ENCODE results near the gene PCED1B.
"Not testable (repeated sequence)": the region's sequence is repeated elsewhere in the genome, so short reads cannot be mapped to it uniquely, and the experiment has no call there.

PCED1B gene, protein sequence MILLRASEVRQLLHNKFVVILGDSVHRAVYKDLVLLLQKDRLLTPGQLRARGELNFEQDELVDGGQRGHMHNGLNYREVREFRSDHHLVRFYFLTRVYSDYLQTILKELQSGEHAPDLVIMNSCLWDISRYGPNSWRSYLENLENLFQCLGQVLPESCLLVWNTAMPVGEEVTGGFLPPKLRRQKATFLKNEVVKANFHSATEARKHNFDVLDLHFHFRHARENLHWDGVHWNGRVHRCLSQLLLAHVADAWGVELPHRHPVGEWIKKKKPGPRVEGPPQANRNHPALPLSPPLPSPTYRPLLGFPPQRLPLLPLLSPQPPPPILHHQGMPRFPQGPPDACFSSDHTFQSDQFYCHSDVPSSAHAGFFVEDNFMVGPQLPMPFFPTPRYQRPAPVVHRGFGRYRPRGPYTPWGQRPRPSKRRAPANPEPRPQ

GRCh38 chr12:47079468-47079980, at the start of gene PCED1B, which contains the start of gene AMIGO2:
PCED1B (plus strand) TSS chr12:47079621; CDS start chr12:47235064, 155,443 bp downstream.
AMIGO2 (minus strand) TSS chr12:47079959; CDS start chr12:47079002, 957 bp downstream.
- DNase-seq: peak; percentile 85

DNA sequence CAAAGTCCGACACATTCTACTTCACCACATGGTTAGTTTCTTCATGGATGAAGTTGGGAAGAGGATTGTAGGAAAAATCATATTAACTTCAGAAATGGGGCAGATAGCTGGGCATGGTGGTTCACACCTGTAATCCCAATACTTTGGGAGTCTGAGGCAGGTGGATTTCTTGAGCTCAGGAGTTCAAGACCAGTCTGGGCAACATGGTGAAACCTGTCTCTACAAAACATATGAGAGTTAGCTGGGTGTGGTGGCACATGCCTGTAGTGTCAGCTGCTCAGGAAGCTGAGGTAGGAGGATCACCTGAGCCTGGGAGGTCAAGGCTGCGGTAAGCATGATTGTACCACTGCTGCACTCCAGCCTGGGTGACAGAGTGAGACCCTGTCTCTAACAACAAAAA, 49.5 kb upstream of the PCED1B start:
- no peak for DNase-seq

- DNase-seq: peak; percentile 87
Observed at GRCh38 chr12:47032644-47033043, 46.8 kb upstream of the PCED1B start.

DNA sequence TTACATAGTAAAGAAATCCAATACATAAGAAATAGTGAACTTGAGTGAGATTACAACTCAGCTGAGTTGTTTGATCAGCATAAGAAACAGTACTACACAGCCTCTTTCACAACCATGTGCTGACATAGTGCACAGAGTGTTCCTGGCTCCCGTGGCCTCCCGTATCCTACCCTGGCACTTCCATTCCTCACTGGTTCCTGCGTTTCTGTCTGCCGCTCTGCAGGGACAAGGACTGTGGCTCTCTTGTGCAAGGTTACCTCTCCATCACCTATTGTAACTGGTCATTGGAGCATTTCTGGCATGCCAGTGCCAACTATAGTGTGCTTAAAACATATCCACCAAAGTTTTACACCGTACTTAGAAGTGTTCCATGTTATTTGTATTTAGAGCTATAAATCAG, 46.3 kb upstream of the PCED1B start:
- no peak for DNase-seq

- peak; percentile 32 for DNase-seq
Observed at GRCh38 chr12:47033789-47034555, 45.4 kb upstream of the PCED1B start.

DNA sequence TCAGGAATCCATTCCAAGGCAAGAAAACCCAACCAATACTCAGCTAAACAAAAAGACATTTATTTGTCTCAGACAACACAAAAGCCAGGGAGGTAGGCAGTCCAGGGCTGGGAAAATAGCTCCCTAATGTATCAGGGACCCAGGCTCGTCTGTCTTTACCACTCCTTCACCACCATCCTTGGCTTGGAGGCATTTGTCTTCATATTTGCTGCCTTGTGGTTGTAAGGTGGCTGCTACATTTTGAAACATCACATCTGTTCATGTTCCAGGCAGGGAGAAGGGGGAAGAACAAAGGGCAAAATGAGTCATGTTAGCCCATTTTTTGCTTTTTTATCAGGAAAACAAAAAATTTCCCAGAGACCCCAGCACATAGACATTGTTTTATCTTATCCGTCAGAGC, 44.8 kb upstream of the PCED1B start:
- peak; percentile 31 for DNase-seq

DNA sequence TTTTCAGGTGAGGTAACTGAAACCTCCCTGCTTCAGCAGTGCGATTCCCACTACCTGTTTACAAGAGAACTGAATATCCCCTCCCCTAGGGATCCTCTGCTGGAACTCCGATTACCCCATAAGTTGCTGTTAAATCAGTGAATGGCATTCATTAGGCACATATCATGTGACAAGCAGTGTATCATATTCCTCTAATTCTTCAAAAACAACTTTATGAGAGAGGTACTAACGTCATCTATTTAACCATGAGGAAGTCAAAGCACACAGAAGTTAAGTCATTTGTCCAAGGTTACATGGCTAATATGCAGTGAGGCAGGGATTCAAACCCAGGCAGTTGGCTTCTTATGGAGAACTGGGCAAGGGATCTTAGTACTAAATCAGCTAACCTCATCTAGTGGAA, 43.9 kb upstream of the PCED1B start:
- DNase-seq: peak; percentile 42

DNA sequence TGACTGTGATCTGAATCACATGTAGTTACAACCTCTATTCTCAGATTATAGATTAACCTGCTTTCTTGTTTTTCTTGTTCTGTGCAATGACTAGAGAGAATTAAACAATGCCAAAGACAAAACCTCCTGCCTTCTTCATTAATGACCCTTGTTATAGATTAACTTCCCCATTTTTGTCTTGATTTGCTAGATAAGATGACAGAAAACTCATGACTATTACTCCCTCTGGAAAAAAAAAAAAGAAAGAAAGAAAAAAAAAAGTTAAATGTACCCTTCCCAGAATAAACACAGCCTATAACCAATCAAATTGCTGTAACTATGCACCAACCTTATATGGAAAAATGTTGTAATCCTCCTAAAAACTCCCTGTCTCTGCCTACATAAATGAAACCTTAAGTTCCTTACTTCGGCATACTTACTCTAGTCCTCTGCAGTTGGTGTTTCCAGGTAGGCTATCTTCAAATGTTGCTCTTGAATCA, 41.1 kb upstream of the PCED1B start:
- DNase-seq: peak; percentile 95

DNA sequence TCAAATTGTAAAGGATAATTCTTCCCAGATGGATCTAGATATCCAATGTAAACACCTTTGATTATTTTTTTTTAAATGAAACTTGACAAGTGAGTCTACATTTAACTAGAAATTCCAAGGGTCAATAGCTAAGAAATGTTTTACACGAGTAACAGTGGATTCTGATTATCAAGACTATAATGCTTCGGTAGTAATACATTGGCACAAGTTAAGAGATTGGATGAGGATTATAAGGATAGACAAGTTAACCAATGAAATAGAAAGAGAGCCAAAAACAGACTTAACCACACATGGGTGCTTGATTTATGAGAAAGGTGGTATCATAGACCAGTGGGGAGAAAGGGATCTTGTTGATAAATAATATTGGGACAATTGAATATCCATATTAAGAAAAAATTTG, 40.3 kb upstream of the PCED1B start:
- peak; percentile 68 for DNase-seq

- peak; percentile 62 for DNase-seq
Observed at GRCh38 chr12:47039756-47040155, 39.7 kb upstream of the PCED1B start.

GRCh38 chr12:47041327-47041726, 38.1 kb upstream of the PCED1B start:
- DNase-seq: no peak

DNA sequence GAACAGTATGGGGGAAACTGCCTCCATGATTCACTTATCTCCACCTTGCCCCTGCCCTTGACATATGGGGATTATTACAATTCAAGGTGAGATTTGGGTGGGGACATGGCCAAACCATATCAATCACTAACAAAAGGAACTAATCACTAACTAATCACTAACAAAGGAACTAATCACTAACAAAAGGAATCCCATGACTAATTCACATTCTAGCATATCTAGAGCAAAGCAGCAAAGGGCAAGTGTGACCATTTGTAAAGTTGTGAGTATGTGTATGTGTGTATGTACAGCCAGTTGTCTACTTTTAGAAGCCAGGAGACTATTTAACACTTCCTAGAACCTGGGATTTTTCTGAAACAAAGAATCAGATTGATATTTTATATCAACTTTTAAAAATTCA, 30.9 kb upstream of the PCED1B start:
- DNase-seq: no peak

- peak; percentile 40 for DNase-seq
Observed at GRCh38 chr12:47051291-47051690, 28.1 kb upstream of the PCED1B start.

GRCh38 chr12:47052274-47052673, 27.1 kb upstream of the PCED1B start:
- peak; percentile 87 for DNase-seq

DNA sequence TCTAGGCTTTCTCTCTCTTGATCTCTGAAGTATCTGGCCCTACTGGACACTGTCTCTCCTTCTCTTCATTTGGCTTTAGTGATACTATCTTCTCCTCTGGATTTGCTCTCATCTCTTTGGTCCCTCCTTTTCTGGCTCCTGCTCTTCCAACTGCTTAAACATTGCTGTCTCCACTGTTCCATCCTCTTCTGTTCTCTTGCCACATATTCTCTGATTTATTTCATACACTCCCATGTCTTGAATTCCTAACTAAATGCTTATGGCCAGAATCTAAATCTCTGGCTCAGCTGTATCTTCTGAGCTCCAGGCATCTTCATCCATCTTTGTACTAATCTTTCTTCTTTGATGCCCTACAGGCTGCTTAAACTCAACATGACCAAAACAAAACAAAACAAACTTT, 25.5 kb upstream of the PCED1B start:
- DNase-seq: peak; percentile 35

- DNase-seq: peak; percentile 50
Observed at GRCh38 chr12:47054659-47055058, 24.8 kb upstream of the PCED1B start.

- peak; percentile 94 for DNase-seq
Observed at GRCh38 chr12:47055856-47056255, 23.6 kb upstream of the PCED1B start.

DNA sequence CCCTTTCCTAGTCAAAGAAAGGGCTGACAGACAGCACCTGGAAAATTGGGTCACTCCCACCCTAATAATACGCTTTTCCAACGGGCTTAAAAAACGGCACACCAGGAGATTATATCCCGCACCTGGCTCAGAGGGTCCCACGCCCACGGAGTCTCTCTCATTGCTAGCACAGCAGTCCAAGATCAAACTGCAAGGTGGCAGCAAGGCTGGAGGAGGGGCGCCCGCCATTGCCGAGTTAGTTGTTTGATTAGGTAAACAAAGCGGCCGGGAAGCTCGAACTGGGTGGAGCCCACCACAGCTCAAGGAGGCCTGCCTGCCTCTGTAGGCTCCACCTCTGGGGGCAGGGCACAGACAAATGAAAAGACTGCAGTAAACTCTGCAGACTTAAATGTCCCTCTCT, 22.5 kb upstream of the PCED1B start:
- DNase-seq: not testable (repeated sequence)

DNA sequence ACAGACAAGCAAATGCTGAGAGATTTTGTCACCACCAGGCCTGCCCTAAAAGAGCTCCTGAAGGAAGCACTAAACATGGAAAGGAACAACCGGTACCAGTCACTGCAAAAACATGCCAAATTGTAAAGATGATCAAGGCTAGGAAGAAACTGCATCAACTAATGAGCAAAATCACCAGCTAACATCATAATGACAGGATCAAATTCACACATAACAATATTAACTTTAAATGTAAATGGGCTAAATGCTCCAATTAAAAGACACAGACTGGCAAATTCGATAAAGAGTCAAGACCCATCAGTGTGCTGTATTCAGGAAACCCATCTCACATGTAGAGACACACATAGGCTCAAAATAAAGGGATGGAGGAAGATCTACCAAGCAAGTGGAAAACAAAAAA, 20.8 kb upstream of the PCED1B start:
- not testable (repeated sequence) for DNase-seq

GRCh38 chr12:47065546-47065945, 13.9 kb upstream of the PCED1B start:
- DNase-seq: no peak

DNA sequence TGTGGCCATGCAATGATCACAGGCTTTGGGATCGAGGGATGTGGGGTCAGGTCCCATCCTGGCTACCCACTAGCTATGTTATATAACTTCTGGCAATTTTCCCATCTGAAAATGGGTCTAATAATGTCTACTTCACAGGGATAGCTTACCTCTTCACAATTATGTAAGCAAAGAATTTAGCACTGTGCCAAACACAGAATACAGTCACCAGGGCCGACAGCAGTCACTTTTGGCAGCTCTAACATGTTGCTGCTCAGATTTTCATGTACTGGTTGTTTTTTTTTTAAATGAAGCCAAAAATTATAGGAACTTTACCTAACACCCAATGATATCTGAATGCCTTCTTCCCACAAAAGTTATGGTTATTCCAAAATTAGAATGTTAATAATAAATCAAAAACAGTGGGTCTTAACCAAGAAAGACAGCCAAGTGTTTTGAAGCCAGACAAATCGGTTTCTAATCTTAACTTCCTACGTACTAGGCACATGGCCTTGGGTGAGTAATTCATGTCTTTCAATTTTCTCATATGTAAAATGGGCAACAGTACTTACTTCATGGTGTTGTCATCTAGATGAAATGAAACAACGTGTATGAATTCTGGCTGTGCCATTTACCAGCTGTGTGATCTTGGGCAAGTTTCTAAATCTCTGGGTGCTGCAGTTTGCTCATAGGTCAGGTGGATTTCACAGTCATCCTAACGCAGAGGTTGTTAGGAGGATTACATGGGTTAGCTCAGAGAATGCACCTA, 13.0 kb upstream of the PCED1B start:
- DNase-seq: no peak

DNA sequence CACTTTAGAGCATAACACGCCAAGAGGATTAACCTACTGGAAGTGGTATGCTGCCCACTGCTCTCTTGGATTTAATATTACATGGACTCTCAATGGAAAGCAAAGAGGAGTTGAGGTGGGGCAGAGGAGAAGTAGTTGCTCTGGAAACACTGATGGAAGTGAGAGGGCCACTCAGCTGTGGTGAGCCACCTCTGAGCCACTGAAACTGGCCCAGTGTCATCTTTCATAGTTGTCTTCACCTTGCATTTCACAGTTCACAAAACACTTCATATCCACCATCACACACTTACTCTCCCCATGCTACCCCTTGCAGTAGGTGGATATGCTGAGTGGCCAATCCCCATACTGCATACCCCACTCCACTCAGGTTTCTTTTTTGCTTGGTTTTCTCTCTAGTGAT, 12.2 kb upstream of the PCED1B start:
- no peak for DNase-seq

Data from OCI-M1 (cell line).